Stimulated activated CD4-positive, alpha-beta T cell treated with anti-CD3 and anti-CD28 coated beads, Interleukin-4, amount 100 ng/mL, for 24 hours (primary cell): ENCODE measurements around the gene TBC1D16.
A peak's percentile ranks its signal among the peaks of the same experiment; 100 is the strongest.

ENCODE experiments used
- DNase-seq: peaks from one replicate; pipeline ENCODE4 v3.0.0-alpha.2; 2020

TBC1D16 gene, protein sequence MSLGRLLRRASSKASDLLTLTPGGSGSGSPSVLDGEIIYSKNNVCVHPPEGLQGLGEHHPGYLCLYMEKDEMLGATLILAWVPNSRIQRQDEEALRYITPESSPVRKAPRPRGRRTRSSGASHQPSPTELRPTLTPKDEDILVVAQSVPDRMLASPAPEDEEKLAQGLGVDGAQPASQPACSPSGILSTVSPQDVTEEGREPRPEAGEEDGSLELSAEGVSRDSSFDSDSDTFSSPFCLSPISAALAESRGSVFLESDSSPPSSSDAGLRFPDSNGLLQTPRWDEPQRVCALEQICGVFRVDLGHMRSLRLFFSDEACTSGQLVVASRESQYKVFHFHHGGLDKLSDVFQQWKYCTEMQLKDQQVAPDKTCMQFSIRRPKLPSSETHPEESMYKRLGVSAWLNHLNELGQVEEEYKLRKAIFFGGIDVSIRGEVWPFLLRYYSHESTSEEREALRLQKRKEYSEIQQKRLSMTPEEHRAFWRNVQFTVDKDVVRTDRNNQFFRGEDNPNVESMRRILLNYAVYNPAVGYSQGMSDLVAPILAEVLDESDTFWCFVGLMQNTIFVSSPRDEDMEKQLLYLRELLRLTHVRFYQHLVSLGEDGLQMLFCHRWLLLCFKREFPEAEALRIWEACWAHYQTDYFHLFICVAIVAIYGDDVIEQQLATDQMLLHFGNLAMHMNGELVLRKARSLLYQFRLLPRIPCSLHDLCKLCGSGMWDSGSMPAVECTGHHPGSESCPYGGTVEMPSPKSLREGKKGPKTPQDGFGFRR

DNA sequence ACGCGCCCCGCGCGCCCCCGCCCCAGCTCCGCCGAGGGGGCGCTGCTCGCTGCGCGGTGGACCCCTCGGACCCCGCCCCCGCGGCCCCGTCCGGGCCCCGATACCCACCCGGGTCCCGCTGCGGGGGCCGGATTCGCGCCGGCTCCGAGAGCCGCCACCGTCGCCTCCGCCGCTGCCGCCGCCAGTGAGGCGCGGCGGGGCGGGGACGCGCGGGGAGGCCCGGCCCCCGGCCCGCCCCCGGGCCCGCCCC, at the start of gene TBC1D16:
Gene TBC1D16, minus strand, starts transcription at position 186 of the 250 bp plus-strand sequence. CDS start 22,325 bp downstream, outside the sequence.
- no peak for DNase-seq

DNA sequence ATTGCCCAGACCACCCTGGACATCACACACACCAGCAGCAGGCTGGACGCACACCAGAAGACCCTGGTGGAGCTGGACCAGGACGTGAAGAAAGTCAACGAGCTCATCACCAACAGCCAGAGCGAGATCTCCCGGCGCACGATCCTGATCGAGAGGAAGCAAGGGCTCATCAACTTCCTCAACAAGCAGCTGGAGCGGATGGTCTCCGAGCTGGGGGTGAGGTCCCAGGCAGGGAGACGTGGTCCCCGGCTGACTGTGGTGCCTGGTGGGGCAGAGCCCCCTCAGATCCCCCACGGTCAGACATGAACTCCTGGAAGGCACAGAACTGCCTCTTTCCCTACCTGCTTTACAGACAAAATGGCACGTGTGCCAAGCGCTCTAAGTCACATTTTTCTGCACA, 49.1 kb upstream of the TBC1D16 start:
- no peak for DNase-seq

DNA sequence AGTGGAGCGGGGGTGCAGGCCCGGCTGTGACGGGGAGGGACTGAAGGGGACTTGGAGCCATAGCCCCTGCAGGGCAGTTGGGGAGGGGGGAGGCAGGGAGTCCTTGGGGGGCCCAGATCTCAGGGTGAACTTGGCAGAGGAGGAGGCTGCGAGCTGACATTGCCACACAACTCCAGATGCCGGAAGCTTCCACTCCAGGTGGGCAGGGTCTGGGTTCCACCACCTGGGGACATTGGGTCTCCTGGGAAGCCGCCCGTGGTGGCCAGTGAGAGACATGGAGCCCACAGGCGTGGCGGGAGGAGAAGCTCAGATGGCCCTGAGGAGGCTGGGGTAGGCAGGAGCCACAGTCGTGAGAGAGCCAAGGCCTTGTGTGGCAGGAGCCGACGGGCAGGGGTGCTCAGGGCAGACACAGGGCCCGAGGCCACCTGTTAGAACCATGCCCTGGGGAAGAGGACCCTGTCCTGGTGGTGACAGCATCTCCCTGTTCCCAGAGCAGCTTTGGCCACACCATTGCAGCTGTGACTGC, 47.5 kb upstream of the TBC1D16 start:
- DNase-seq = no peak

DNA sequence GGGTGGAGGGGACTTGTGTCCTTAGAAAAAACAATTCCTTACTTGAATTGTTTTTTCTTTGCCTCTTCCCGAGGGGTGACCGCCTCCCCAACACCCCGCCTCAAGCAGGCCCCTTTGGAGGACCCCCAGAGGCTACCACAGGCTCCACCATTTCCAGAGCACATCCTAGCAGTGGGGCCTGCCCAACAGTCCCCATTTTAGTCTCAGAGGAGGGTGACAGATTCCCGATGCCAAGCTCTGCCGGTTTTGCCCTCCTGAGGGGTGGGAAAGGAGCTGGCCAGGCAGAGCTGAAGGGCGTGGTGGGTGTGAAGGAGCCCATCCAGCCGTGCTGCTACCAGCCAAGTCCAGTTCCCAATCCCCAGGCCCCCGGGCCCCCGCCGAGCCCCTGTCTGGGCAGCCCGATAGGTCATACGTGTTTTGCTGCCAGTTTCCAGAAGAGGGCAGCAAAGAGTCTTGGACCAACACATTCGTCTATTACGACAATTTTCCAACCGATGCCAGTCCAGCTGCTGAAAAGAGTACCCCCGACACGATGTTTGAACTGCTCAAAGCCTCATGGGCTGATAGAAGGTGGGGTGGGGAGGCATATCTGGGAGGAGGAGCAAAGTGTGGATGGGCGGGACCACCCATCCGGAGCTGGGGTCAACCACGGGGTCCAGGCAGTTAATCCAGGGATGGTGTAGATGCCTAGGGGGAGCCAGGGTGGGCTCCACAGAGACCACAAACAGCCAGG, 46.9 kb upstream of the TBC1D16 start:
- peak; percentile 68 for DNase-seq

DNA sequence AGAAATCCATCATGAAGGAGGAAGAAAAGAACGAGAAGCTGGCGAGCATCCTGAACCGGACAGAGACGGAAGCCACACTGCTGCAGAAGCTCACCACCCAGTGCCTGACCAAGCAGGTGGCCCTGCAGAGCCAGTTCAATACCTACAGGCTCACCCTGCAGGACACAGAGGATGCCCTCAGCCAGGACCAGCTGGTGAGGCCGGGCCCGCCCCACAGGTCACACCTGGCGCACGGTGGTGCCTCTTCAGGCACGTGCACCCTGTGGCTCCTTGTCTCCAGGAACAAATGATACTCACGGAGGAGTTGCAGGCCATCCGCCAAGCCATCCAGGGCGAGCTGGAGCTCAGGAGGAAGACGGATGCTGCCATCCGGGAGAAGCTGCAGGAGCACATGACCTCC, 45.9 kb upstream of the TBC1D16 start:
- no peak for DNase-seq

DNA sequence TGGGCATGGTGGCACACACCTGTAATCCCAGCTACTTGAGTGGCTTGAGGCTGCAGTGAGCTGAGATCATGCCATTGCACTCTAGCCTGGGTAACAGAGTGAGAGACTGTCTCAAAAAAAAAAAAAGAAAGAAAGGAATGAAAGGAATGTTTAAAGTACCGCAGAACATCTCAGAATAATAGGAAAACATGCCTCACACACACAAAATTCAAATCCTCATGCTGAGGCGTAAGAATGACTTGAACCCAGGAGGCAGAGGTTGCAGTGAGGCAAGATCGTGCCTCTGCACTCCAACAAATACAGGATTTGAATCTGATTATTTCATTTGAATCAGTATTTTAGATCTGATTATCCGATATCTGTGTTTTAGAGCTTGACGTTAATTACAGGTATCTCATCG, 44.4 kb upstream of the TBC1D16 start:
- no peak for DNase-seq

DNA sequence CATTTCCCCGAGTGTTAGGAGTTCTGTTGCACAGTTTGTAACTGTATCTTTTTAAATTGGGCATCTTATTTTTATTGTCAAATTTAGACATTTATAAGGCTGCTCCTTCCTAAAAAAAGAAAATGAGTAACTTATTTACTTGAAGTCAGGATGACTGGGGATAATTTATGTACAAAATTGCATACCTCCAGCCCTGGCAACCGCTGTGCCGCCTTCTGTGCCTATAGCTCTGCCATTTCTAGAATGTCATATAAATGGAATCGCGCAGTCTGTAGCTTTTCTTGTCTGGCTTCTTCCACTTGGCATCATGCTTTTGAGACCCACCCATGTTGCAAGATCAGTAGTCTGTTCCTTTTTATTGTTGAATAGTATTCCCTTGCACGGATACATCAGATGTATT, 36.7 kb upstream of the TBC1D16 start:
- no peak for DNase-seq

DNA sequence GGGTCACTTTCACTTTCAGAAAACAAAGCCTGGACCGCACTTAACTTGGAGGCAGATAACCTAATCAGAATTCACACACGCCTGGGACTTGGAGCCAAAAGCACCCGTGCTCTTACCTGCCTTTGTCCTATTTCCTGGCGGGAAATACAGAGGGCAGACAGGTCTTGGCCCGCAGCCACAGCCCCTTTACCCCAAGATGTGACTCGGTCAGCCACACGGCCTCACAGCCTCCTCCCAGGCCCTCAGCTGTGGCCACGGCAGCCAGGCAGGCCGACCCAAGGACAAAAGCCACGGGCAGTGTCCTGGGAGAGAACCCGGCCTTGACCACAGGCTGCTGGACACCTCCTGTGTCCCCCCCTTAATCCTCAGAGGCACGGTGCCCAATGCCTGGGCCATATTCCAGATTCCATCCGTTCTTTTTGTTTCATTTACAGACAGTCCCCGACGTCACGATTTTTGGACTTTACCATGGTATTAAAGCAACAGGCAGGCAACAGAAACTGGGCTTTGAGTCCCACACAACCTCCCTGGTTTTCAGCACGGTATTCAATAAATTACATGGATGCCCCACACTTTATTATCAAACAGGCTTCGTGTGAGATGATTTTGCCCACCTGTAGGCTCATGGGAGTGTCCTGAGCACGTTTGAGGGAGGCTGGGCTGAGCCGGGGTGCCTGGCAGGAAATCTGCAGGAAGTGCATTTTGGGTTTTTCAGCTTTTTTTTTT, 35.6 kb upstream of the TBC1D16 start:
- DNase-seq = no peak

DNA sequence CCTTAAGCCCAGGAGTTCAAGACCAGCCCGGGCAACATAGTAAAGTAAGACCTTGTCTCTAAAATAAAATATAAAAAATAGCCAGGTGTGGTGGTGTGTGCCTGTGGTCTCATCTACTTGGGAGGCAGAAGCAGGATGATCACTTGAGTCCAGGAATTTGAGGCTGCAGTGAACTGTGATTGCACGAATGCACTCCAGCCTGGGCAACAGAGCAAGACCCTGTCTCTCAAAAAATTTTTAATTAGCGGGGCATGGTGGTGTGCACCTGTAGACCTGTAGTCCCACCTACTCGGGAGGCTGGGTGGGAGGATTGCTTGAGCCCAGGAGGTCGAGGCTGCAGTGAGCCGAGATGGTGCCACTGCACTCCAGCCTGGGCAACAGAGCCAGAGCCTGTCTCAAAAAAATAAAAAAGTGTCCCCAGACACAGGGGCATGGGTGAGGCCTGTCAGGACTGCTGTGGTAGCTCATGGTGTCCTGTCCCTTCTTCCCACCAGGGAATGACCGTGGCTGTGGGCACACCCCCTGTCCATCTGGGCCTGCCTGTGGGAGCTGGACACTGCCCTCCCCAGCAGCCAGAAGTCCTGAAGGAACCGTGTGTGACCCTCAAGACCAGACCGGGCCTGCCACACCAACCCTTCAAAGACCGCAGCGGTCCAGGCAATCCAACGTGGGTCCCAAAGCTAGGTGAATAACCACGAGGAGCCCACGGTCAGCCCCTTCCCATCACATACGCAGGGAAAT, 34.9 kb upstream of the TBC1D16 start:
- DNase-seq = no peak

DNA sequence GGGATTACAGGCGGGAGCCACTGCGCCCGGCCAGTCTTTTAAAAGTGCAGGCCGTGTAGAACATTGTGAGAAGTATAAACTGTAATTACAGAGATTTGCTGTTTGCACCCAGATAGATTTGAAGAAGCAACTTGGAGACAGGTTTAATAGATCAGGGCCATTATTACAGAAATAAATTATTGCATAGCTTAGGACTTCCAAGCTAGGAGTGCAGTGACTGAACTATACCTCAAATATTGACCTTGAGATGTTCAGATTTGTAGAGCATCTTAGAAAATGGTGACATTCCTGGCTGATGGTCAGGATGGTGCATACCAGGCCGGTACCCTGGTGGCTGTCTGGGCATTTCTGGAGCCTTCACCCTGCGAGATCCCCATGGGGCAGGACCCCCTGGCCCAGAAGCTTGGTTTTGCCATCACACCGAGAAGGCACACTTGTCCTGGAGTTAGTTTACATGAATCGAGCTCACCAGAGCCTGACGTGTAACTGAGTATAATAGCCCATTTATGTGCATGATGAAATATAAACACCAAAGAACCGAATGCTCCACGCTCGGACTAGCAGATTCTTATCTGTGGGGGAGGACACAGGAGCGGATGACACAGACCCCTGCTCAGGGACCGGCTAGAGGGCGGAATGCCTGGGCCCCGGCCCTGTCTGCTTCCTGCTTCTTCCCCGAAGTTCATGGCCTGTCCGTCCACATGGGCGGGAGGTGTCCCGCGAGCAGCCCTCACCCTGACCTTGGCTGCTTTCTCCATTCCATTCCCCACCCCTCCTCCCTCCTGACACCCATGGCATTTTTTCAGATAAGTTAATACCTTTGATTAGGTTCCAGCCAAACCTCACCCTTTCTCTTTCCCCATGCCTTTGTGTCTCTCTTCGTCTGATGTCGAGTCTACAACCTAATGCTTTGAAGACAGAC, 32.9 kb upstream of the TBC1D16 start:
- no peak for DNase-seq

DNA sequence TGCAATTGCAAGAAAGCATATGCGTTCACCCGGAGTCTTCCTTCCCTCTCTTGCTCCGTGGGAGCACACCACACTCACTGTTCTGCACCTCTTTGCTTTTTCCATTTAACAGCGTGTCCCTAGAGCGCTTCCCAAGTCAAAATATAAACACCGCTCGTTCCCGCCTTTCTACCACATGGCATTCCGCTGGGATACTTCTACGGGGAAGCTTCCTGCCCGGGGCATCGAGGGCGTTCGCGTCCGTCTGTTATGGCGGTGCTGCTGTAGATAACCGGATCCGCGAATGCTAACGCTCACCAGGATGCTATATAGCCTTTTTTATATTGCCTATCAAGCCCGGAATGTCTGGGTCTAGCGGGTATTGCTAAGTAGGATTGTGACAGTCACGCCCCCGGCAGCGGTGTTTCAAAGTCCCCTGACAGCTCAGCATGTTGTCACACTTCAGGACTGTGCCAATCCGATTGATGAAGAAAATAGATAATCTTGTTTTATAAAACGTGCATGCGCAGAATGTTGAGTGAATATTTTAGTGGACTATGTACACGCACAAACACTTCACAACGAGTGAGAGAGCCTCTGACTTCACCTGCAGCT, 31.8 kb upstream of the TBC1D16 start:
- no peak for DNase-seq

DNA sequence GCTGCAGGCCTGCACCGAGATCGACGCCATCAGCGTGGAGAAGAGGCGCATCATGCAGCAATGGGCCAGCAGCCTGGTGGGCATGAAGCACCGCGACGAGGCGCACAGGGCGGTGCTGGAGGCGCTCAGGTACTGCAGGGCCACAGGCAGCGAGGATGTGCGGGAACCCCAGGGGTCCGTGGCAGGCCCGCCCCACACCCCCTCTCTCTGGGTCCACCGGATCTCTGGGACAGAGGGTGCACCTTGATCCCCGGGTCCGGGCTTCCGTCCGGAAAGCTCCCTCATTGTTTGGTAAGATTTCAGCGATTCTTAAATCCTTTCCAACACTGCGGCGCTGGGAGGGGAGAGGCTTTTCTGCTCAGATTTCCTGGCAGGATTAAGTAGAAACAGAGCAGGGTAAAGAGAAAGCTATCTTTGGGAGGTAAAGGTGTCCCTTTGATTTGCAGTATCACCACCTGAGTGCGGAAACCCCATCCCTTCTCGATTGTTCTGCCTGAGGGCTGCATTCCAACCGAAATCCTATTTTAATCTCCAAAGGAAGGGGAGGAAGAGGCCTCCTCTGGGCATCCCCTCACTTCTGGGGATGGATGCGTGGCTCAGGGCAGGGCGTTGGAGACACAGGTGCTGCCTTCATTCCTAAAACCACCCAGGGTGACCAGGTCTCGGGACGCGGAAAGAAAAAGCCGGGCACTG, 30.0 kb upstream of the TBC1D16 start:
- DNase-seq = no peak

DNA sequence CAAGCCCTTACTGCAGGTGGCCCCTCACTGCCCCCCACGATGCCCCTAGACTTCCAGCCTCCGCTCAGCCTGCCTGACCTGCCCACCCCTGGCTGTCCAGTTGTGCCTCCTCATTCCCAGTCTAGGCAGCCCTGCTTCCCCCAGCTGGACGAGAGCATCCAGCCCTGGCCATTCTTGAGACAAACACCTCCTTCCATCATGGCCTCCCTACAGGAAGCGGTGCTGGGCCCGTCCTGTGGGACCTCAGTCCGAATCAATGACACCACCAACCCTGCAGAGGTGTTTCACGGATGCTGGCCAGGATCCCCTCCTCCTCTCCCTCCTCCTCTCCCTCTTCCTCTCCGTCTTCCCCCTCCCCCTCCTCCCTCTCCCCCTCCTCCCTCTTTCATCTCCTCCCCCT, 29.0 kb upstream of the TBC1D16 start:
- DNase-seq = no peak

DNA sequence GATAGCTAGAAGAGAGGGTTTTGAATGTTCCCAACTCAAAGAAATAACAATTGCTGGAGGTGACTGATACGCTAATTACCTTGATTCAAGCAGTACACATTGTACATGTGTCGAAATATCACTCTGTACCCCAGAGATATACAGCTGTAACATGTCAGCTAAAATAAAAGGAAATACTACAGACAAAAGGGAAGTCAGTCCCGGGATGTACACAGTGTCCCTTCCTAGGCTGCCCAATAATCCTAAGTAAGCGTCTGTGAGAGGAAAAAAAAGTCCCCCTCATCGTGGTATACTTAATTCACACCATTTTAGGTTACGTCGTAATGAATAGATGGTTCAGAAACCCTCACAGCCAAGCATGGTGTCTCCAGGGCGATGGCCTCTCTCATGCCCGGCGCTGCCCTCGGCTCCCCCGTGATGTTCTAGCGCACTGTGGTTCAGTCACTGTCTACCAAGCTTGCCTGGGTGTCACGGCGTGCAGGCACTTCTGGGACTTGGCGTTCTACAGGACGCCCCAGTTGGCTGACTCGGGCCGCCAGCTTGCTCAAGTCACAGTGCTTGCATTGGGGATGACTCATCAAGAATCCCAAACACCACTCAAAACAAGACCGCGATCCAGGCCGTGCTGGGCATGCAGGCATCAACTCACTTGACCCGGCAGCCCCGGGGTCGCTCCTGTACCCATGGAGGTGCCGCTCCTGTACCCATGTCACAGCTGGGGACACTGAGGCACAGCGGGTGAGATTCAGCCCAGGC, 28.3 kb upstream of the TBC1D16 start:
- no peak for DNase-seq

DNA sequence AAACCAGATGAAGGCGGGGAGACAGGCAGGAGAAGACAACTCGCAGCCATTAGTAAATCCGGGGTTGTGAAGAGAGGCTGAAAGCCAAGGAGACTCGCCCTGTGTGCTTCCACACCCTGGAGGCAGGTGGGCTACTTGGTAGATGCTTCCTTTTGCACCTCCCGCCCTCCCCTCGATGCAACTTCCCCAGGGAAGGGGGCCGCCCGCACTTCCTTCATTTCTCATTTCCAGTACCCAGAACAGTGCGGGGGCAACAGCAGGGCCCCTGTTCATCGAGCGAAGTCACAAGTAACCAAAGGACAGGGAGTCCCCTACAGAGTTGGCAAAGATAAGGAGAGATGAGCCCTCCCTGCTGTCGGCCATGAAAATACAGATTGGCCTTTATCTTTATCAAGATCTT, 25.7 kb upstream of the TBC1D16 start:
- DNase-seq = no peak

DNA sequence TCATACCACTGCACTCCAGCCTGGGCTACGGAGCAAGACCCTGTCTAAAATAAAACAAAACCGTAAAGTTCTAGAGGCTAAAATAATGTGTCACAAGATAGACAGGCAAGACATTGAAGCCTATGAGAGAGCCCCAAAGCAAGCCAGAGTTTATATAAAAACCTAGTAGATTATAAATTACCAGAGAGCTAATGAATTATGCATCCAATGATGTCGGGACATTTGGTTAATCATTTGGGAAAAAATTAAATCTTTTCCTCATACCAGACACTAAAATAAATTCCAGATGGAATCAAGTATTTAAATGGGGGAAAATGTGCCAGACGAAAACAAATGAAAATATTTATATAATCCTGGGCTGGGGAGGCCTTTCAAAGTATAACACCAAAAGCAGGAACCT, 25.0 kb upstream of the TBC1D16 start:
- DNase-seq = no peak

DNA sequence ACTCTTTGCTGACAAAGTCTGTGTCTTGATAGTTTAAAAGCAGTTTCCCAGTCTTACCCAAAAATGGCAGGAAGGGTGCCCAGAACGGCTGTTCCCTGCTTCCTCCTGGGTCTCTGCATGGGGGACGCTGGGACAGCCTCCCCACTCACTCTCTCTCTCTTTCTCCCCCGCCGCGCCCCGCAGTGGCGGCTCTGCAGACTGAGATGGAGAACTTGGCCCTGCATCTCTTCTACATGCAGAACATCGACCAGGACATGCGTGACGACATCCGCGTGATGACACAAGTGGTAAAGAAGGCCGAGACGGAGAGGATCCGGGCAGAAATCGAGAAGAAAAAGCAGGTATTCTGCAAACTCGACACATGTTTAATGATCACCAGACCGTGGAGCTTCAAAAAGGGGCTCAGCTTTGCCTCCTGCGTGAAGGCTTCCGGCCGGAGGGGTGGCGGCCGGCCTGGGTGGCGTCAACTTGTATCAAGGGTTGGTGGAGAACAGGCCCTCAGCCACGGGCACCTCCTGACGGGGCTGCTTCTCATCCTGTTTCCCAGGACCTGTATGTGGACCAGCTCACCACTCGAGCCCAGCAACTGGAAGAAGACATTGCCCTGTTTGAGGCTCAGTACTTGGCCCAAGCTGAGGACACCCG, 22.8 kb upstream of the TBC1D16 start:
- DNase-seq = no peak

DNA sequence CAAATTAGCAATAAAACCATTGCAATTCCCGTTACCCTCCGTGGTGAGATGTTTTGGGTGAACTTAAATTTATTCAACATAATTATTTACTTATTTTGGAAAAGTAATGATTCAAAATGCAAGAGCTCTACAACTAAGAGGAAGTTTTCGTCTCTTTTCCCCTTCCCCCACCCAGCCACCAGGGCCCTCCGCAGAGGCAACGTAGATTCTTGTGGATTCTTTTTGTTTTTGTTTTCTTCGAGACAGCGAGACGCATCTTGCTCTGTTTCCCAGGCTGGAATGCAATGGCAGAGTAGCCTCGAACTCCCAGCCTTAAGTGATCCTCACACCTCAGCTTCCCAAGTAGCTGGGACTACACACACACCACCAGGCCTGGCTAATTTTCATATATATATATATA, 19.9 kb upstream of the TBC1D16 start:
- no peak for DNase-seq

DNA sequence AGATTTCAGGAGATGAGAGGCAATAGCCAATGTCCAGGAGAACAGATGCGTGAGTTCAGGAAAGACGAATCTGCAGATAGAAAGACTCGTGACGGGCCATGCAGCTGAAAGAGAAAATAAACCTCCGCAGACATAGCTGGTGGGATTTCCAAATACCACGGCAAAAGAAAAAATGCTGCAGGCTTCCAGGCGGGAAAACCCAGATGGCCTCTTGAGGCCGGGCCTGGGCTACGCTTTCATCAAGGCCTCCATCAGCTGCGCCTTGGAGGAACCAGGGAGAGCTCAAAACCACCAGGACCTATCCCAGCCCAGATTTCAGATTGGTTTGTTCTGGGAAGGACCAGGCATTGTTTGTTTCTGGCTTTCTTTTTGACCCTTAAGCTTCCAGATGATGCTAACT, 17.4 kb upstream of the TBC1D16 start:
- no peak for DNase-seq
